ENCODE data around the gene STPG3. TPM values are rescaled to one million over a fixed set of nuclear protein-coding genes. Genes with fewer than 3 reads are reported as not detected.

STPG3 gene
- total RNA-seq, 1 experiment from 2014 or later: not detected

- BruUV-seq (replicated peaks): no TSS peak
- no peak overlapping the region for H3K4me3 Mint-ChIP-seq (ENCODE audit: low read depth, unreplicated experiment)
- no peak overlapping the region for H3K27ac Mint-ChIP-seq (ENCODE audit: unreplicated experiment)
- no peaks in the 10 kb centered on the region for H3K27me3 Mint-ChIP-seq (ENCODE audit: unreplicated experiment)
- no peak for DNase-seq
- intact Hi-C loops (cut with micrococcal nuclease; ENCODE audit: unreplicated experiment): no loop called here
- H3K4me1 Mint-ChIP-seq (ENCODE audit: low read depth, unreplicated experiment): no peaks in the 10 kb centered on the region
- H3K9me3 Mint-ChIP-seq (ENCODE audit: low read depth, unreplicated experiment): no peaks in the 10 kb centered on the region
- TF ChIP-seq CTCF (IDR thresholded peaks at IDR 0.05; ENCODE audit: unreplicated experiment): no peak
- peaks cover 40% of the 10 kb centered on the region for H3K36me3 Mint-ChIP-seq (ENCODE audit: insufficient read depth, unreplicated experiment)
- CTCF ChIA-PET: interaction anchor here (1.1 to 1.7 kb wide), 3 partner anchors 9 to 19 kb away, joined by 3 to 4 read pairs (median 4); partner anchors contain the start of gene RNF224
These were observed 36.5 kb upstream of the STPG3 start for GRCh38 chr9:137214620-137215019.

GRCh38 chr9:137215196-137215986 lies 35.7 kb upstream of the STPG3 start:
- peaks cover 46% of the 10 kb centered on the region for H3K36me3 Mint-ChIP-seq (ENCODE audit: insufficient read depth, unreplicated experiment)
- no peaks in the 10 kb centered on the region for H3K9me3 Mint-ChIP-seq (ENCODE audit: low read depth, unreplicated experiment)
- no peak overlapping the region for H3K4me3 Mint-ChIP-seq (ENCODE audit: low read depth, unreplicated experiment)
- CTCF ChIA-PET: interaction anchor here (1.1 to 1.7 kb wide), 3 partner anchors 8 to 20 kb away, joined by 3 to 4 read pairs (median 4); partner anchors contain the start of gene RNF224
- H3K4me1 Mint-ChIP-seq (ENCODE audit: low read depth, unreplicated experiment): no peaks in the 10 kb centered on the region
- DNase-seq: no peak
- H3K27ac Mint-ChIP-seq (ENCODE audit: unreplicated experiment): no peak overlapping the region
- TF ChIP-seq CTCF (IDR thresholded peaks at IDR 0.05; ENCODE audit: unreplicated experiment): no peak
- no peaks in the 10 kb centered on the region for H3K27me3 Mint-ChIP-seq (ENCODE audit: unreplicated experiment)
- BruUV-seq (replicated peaks): no TSS peak
- intact Hi-C loops (cut with micrococcal nuclease; ENCODE audit: unreplicated experiment): no loop called here

GRCh38 chr9:137216188-137216965 lies 34.7 kb upstream of the STPG3 start:
- CTCF ChIA-PET: interaction anchor here (0.6 kb wide), 1 partner anchor 80 kb away, joined by 3 read pairs; no protein-coding TSS in a partner anchor
- H3K36me3 Mint-ChIP-seq (ENCODE audit: insufficient read depth, unreplicated experiment): peaks cover 44% of the 10 kb centered on the region
- no peak overlapping the region for H3K27ac Mint-ChIP-seq (ENCODE audit: unreplicated experiment)
- intact Hi-C loops (cut with micrococcal nuclease; ENCODE audit: unreplicated experiment): no loop called here
- DNase-seq: no peak
- H3K4me3 Mint-ChIP-seq (ENCODE audit: low read depth, unreplicated experiment): no peak overlapping the region
- no peaks in the 10 kb centered on the region for H3K9me3 Mint-ChIP-seq (ENCODE audit: low read depth, unreplicated experiment)
- BruUV-seq (replicated peaks): no TSS peak
- H3K4me1 Mint-ChIP-seq (ENCODE audit: low read depth, unreplicated experiment): no peaks in the 10 kb centered on the region
- H3K27me3 Mint-ChIP-seq (ENCODE audit: unreplicated experiment): no peaks in the 10 kb centered on the region
- TF ChIP-seq CTCF (IDR thresholded peaks at IDR 0.05; ENCODE audit: unreplicated experiment): no peak

- peak; percentile 87 for DNase-seq
- no peaks in the 10 kb centered on the region for H3K27me3 Mint-ChIP-seq (ENCODE audit: unreplicated experiment)
- no peaks in the 10 kb centered on the region for H3K9me3 Mint-ChIP-seq (ENCODE audit: low read depth, unreplicated experiment)
- H3K36me3 Mint-ChIP-seq (ENCODE audit: insufficient read depth, unreplicated experiment): peaks cover 41% of the 10 kb centered on the region
- H3K27ac Mint-ChIP-seq (ENCODE audit: unreplicated experiment): peak overlapping the region; percentile 36
- H3K4me1 Mint-ChIP-seq (ENCODE audit: low read depth, unreplicated experiment): no peaks in the 10 kb centered on the region
- intact Hi-C loops (cut with micrococcal nuclease; ENCODE audit: unreplicated experiment): no loop called here
- BruUV-seq (replicated peaks): TSS peak; percentile 24
- H3K4me3 Mint-ChIP-seq (ENCODE audit: low read depth, unreplicated experiment): peak overlapping the region; percentile 63
- CTCF ChIA-PET: no interaction called here
- no peak for TF ChIP-seq CTCF (IDR thresholded peaks at IDR 0.05; ENCODE audit: unreplicated experiment)
These were observed 33.5 kb upstream of the STPG3 start for GRCh38 chr9:137217276-137218211.
